ENCODE measurements around the gene TSPAN3.

GRCh38 chr15:77021803-77022381, 49.0 kb downstream of the TSPAN3 start:
- TF ChIP-seq EP300 (IDR thresholded peaks at IDR 0.05) (no peak), POLR2A (IDR thresholded peaks at IDR 0.05) (no peak)
